ENCODE data around the gene DHRSX.

Gene DHRSX

GRCh38 chrX:2398064-2398656 lies 102.6 kb downstream of the DHRSX start:
- TF ChIP-seq EZH2phosphoT487 (conservative IDR thresholded peaks at IDR 0.05; ENCODE audit: low read length): no peak
- TF ChIP-seq, protein P1, sequence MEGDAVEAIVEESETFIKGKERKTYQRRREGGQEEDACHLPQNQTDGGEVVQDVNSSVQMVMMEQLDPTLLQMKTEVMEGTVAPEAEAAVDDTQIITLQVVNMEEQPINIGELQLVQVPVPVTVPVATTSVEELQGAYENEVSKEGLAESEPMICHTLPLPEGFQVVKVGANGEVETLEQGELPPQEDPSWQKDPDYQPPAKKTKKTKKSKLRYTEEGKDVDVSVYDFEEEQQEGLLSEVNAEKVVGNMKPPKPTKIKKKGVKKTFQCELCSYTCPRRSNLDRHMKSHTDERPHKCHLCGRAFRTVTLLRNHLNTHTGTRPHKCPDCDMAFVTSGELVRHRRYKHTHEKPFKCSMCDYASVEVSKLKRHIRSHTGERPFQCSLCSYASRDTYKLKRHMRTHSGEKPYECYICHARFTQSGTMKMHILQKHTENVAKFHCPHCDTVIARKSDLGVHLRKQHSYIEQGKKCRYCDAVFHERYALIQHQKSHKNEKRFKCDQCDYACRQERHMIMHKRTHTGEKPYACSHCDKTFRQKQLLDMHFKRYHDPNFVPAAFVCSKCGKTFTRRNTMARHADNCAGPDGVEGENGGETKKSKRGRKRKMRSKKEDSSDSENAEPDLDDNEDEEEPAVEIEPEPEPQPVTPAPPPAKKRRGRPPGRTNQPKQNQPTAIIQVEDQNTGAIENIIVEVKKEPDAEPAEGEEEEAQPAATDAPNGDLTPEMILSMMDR (IDR thresholded peaks at IDR 0.05; ENCODE audit: insufficient read depth, low read length, poor library complexity, severe bottlenecking): no peak
- no peak overlapping the region for H3K9ac ChIP-seq (ENCODE audit: low read length)
- H2AFZ ChIP-seq (ENCODE audit: low read depth, low read length, severe bottlenecking): no peak overlapping the region
- no peaks in the 10 kb centered on the region for H3K36me3 ChIP-seq (ENCODE audit: low read length)
- no peaks in the 10 kb centered on the region for H3F3A ChIP-seq (ENCODE audit: insufficient read depth)
- no peaks in the 10 kb centered on the region for H3K27me3 ChIP-seq (ENCODE audit: low read length)
- no peak overlapping the region for H3K4me2 ChIP-seq (ENCODE audit: low read depth, low read length, poor library complexity, severe bottlenecking)
- no peaks in the 10 kb centered on the region for H3K9me2 ChIP-seq (replicated peaks; ENCODE audit: insufficient read depth, low read length)
- H3K27ac ChIP-seq (ENCODE audit: low read depth, low read length): no peak overlapping the region
- no peaks in the 10 kb centered on the region for H3K9me3 ChIP-seq (ENCODE audit: insufficient read depth, low read length)
- H4K20me1 ChIP-seq (ENCODE audit: low read depth, low read length): no peaks in the 10 kb centered on the region
- no peak overlapping the region for H3K4me3 ChIP-seq (ENCODE audit: insufficient read depth, low read length, poor library complexity, severe bottlenecking)
- H3K79me2 ChIP-seq (ENCODE audit: insufficient read depth, low read length): no peaks in the 10 kb centered on the region

GRCh38 chrX:2397229-2398063 lies 103.3 kb downstream of the DHRSX start:
- H3K4me3 ChIP-seq (ENCODE audit: insufficient read depth, low read length, poor library complexity, severe bottlenecking): no peak overlapping the region
- H3K36me3 ChIP-seq (ENCODE audit: low read length): no peaks in the 10 kb centered on the region
- no peaks in the 10 kb centered on the region for H3K9me3 ChIP-seq (ENCODE audit: insufficient read depth, low read length)
- TF ChIP-seq EZH2phosphoT487 (conservative IDR thresholded peaks at IDR 0.05; ENCODE audit: low read length): no peak
- TF ChIP-seq, protein P1 (IDR thresholded peaks at IDR 0.05; ENCODE audit: insufficient read depth, low read length, poor library complexity, severe bottlenecking): no peak
- H3F3A ChIP-seq (ENCODE audit: insufficient read depth): no peaks in the 10 kb centered on the region
- no peak overlapping the region for H3K9ac ChIP-seq (ENCODE audit: low read length)
- H3K79me2 ChIP-seq (ENCODE audit: insufficient read depth, low read length): no peaks in the 10 kb centered on the region
- H3K4me2 ChIP-seq (ENCODE audit: low read depth, low read length, poor library complexity, severe bottlenecking): no peak overlapping the region
- no peak overlapping the region for H2AFZ ChIP-seq (ENCODE audit: low read depth, low read length, severe bottlenecking)
- no peaks in the 10 kb centered on the region for H3K27me3 ChIP-seq (ENCODE audit: low read length)
- no peaks in the 10 kb centered on the region for H4K20me1 ChIP-seq (ENCODE audit: low read depth, low read length)
- H3K27ac ChIP-seq (ENCODE audit: low read depth, low read length): no peak overlapping the region
- H3K9me2 ChIP-seq (replicated peaks; ENCODE audit: insufficient read depth, low read length): no peaks in the 10 kb centered on the region

DNA sequence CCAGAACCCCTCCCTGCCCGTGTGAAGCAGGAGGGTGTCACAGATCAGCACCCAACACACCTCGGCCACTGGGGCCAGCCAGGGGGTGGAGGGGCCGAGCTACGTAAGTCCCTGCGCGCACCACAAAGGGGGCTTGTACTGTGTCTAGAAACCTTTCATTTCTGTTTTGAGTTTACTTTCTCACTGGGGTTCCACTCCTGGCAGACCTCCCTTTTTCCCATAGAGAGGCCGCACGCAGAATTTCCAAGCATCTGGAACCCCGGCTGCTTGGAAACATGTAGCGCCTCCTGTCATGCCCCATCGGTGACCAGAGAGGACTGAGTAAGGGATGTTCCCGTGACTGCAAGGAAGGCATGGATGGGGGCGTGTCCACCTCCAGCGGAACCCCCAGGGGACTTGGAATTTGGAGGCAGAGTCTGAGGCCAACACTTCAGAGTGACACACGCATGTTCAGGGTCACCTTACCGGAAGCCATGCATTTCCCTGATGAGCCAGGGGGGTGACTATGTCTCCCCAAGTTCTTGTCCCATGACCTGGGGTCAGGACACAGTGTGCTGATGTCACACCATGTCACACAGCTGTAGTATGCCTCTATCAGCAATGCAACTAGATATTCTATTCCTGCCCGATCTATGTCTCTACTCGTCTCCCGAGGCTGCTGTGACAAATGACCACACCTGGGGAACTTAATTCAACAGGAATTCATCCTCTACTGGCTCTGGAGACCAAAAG lies 105.3 kb downstream of the DHRSX start:
- Histone ChIP-seq H3K27me3 (ENCODE audit: low read length) (no peaks in the 10 kb centered on the region), H4K20me1 (ENCODE audit: low read depth, low read length) (no peaks in the 10 kb centered on the region), H3K9me2 (replicated peaks; ENCODE audit: insufficient read depth, low read length) (no peaks in the 10 kb centered on the region), H3K27ac (ENCODE audit: low read depth, low read length) (no peak overlapping the region), H3K79me2 (ENCODE audit: insufficient read depth, low read length) (no peaks in the 10 kb centered on the region), H2AFZ (ENCODE audit: low read depth, low read length, severe bottlenecking) (no peak overlapping the region), H3K4me2 (ENCODE audit: low read depth, low read length, poor library complexity, severe bottlenecking) (no peak overlapping the region), H3F3A (ENCODE audit: insufficient read depth) (no peaks in the 10 kb centered on the region), H3K9ac (ENCODE audit: low read length) (no peak overlapping the region), H3K4me3 (ENCODE audit: insufficient read depth, low read length, poor library complexity, severe bottlenecking) (no peak overlapping the region), H3K9me3 (ENCODE audit: insufficient read depth, low read length) (no peaks in the 10 kb centered on the region; the same call in 1 of the 2 replicates), H3K36me3 (ENCODE audit: low read length) (0 out of 2 replicates have a peak, but pooled peaks cover 5% of the 10 kb centered on the region)
- TF ChIP-seq, protein P1 (IDR thresholded peaks at IDR 0.05; ENCODE audit: insufficient read depth, low read length, poor library complexity, severe bottlenecking): no peak
- TF ChIP-seq EZH2phosphoT487 (conservative IDR thresholded peaks at IDR 0.05; ENCODE audit: low read length): no peak

Measured in SU-DHL-6 (cell line).